Osteocyte (in vitro differentiated cells): Measurements from ENCODE around the gene EFHC2. TPM values are rescaled to one million over a fixed set of nuclear protein-coding genes. Genes with fewer than 3 reads are reported as not detected.
"Not testable (repeated sequence)": the region's sequence is repeated elsewhere in the genome, so short reads cannot be mapped to it uniquely, and the experiment has no call there.

Experiments used
- DNase-seq: peaks from one replicate; pipeline ENCODE4 v3.0.0; 2021; ENCODE audit warnings: mixed read lengths; ENCODE audit not compliant: unreplicated experiment; ENCODE audit errors: extremely low spot score
- H3K27ac Mint-ChIP-seq: one replicate; pipeline ENCODE4 v1.8.0; 2021; ENCODE audit warnings: mild to moderate bottlenecking, mixed read lengths; ENCODE audit not compliant: unreplicated experiment
- H3K27me3 Mint-ChIP-seq: one replicate; pipeline ENCODE4 v1.8.0; 2021; ENCODE audit warnings: mixed read lengths; ENCODE audit not compliant: unreplicated experiment
- H3K36me3 Mint-ChIP-seq: one replicate; pipeline ENCODE4 v1.8.0; 2021; ENCODE audit warnings: mixed read lengths; ENCODE audit not compliant: unreplicated experiment
- H3K4me1 Mint-ChIP-seq: one replicate; pipeline ENCODE4 v1.8.0; 2021; ENCODE audit warnings: mixed read lengths; ENCODE audit not compliant: unreplicated experiment
- H3K4me3 Mint-ChIP-seq: one replicate; pipeline ENCODE4 v1.8.0; 2021; ENCODE audit warnings: mild to moderate bottlenecking, moderate library complexity, mixed read lengths; ENCODE audit not compliant: unreplicated experiment
- H3K9me3 Mint-ChIP-seq: one replicate; pipeline ENCODE4 v1.8.0; 2021; ENCODE audit warnings: mixed read lengths; ENCODE audit not compliant: unreplicated experiment
- total RNA-seq: library from RNA; stranded (reverse); gene quantifications from 2 replicates; pipeline ENCODE4 v1.2.1, GENCODE V29; 2021
- TF ChIP-seq, protein P1 (sequence below): fragments of 200-600 bp; sonication (generic); IDR thresholded peaks from 2 replicates; pipeline ENCODE4 v1.5.0; 2021; ENCODE audit warnings: antibody characterized with exemption, mild to moderate bottlenecking, moderate library complexity

EFHC2 gene
- total RNA-seq, 1 donor from 2014 or later = not detected

GRCh38 chrX:44253575-44253942, 89.9 kb downstream of the EFHC2 start:
- Mint-ChIP-seq H3K9me3 (peaks cover 9% of the 10 kb centered on the region), H3K36me3 (no peaks in the 10 kb centered on the region), H3K27me3 (no peaks in the 10 kb centered on the region), H3K4me1 (no peaks in the 10 kb centered on the region), H3K27ac (no peak overlapping the region), H3K4me3 (no peak overlapping the region)
- TF ChIP-seq, protein P1, sequence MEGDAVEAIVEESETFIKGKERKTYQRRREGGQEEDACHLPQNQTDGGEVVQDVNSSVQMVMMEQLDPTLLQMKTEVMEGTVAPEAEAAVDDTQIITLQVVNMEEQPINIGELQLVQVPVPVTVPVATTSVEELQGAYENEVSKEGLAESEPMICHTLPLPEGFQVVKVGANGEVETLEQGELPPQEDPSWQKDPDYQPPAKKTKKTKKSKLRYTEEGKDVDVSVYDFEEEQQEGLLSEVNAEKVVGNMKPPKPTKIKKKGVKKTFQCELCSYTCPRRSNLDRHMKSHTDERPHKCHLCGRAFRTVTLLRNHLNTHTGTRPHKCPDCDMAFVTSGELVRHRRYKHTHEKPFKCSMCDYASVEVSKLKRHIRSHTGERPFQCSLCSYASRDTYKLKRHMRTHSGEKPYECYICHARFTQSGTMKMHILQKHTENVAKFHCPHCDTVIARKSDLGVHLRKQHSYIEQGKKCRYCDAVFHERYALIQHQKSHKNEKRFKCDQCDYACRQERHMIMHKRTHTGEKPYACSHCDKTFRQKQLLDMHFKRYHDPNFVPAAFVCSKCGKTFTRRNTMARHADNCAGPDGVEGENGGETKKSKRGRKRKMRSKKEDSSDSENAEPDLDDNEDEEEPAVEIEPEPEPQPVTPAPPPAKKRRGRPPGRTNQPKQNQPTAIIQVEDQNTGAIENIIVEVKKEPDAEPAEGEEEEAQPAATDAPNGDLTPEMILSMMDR = no peak
- DNase-seq = no peak

- not testable (repeated sequence) for H3K27me3 Mint-ChIP-seq, H3K9me3 Mint-ChIP-seq, DNase-seq, H3K27ac Mint-ChIP-seq, H3K4me1 Mint-ChIP-seq, H3K36me3 Mint-ChIP-seq, H3K4me3 Mint-ChIP-seq
These were observed 90.5 kb downstream of the EFHC2 start for GRCh38 chrX:44252688-44253574.

- no peaks in the 10 kb centered on the region for H3K9me3 Mint-ChIP-seq
- DNase-seq = no peak
- no peak overlapping the region for H3K27ac Mint-ChIP-seq
- H3K27me3 Mint-ChIP-seq = no peaks in the 10 kb centered on the region
- no peaks in the 10 kb centered on the region for H3K36me3 Mint-ChIP-seq
- H3K4me3 Mint-ChIP-seq = no peak overlapping the region
- TF ChIP-seq, protein P1 = no peak
- no peaks in the 10 kb centered on the region for H3K4me1 Mint-ChIP-seq
These were observed 96.0 kb downstream of the EFHC2 start for GRCh38 chrX:44247468-44247867.

DNA sequence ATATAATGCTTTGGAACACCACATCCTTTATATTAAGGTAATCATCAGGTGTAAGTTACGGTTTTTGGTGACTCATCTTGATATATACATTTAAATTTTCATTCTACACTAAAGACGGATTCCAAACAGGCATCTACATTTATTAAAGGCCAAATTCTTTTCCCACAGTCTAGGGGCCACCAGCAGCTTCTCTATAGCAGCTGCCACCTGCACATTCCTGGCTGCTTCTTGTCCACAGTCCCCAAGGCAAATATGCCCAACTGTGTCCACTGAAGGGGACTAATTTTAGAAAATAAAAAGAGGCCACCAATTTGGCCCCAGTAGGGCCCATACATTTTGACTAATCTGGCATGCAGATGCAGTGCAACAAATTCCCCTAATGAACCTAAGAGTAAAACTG, 96.6 kb downstream of the EFHC2 start:
- Mint-ChIP-seq H3K4me1 (no peaks in the 10 kb centered on the region), H3K27me3 (no peaks in the 10 kb centered on the region), H3K36me3 (no peaks in the 10 kb centered on the region), H3K9me3 (no peaks in the 10 kb centered on the region), H3K4me3 (no peak overlapping the region), H3K27ac (no peak overlapping the region)
- TF ChIP-seq, protein P1 = no peak
- DNase-seq = no peak

DNA sequence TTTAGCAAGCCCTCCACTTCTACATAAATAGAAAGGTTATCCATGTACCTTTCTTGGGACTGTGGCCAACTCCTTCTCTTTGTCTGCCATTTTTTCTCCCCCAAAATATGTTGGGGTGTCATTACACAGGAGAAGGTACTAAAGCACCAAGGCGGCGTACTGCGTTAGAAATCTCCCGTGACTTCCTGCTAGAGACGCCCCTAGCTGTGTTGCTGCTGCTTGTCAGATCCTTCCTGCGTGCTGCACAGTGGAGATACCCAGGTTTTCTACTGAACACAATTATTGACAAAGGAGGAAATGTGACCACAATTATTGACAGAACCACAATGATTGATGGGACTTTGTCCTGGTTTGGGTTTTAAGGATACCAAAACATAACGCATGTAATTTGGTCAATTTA, 97.7 kb downstream of the EFHC2 start:
- Mint-ChIP-seq H3K4me1 (no peaks in the 10 kb centered on the region), H3K27me3 (peaks cover 3% of the 10 kb centered on the region), H3K4me3 (no peak overlapping the region), H3K9me3 (no peaks in the 10 kb centered on the region), H3K27ac (no peak overlapping the region), H3K36me3 (no peaks in the 10 kb centered on the region)
- TF ChIP-seq, protein P1 = no peak
- no peak for DNase-seq
